Cardiac muscle cell (in vitro differentiated cells and primary cell): ENCODE data around the gene RGP1. TPM values are rescaled to one million over a fixed set of nuclear protein-coding genes. Genes with fewer than 3 reads are reported as not detected.

Source experiments
- DNase-seq, 2 donors: peaks; one replicate each; pipeline versions ENCODE4 v3.0.0 to v3.0.0-alpha.2; 2010 to 2017; ENCODE audit warnings: low read depth in 1 of 2, low spot score in 1 of 2
- H3K27ac ChIP-seq: fragments of 200-600 bp; sonication (generic); 2 replicates; pipeline ENCODE4 v1.5.1; 2016
- H3K27me3 ChIP-seq: fragments of 200-600 bp; sonication (generic); 2 replicates; pipeline ENCODE4 v1.6.0; 2016; ENCODE audit warnings: control low read depth
- H3K36me3 ChIP-seq: fragments of 200-600 bp; sonication (generic); 2 replicates; pipeline ENCODE4 v1.5.1; 2016; ENCODE audit warnings: control low read depth
- H3K4me1 ChIP-seq: fragments of 200-600 bp; sonication (generic); 2 replicates; pipeline ENCODE4 v1.8.1; 2017; ENCODE audit warnings: low read depth, mild to moderate bottlenecking, mixed run types
- H3K4me3 ChIP-seq: fragments of 200-600 bp; sonication (generic); 2 replicates; pipeline ENCODE4 v1.5.1; 2016; ENCODE audit warnings: mild to moderate bottlenecking
- H3K9me3 ChIP-seq: fragments of 200-600 bp; sonication (generic); 2 replicates; pipeline ENCODE4 v1.5.1; 2017; ENCODE audit warnings: low read depth, mild to moderate bottlenecking, control low read depth
- polyA plus RNA-seq: library from polyadenylated mRNA; unstranded; fragments of >200 nt; fragmentation: Nextera tagmentation; extraction: Ambion mirVana; gene quantifications from 2 replicates; pipeline ENCODE4 v1.2.1, GENCODE V29; 2016
- total RNA-seq: library from RNA; depleted of rRNA; stranded (reverse); fragments of >200 nt; gene quantifications from 2 replicates; pipeline ENCODE4 v1.2.3, GENCODE V29; 2016
- TF ChIP-seq, protein P1 (sequence below): IDR thresholded peaks from 2 replicates; pipeline ENCODE4 v1.5.1; 2012; ENCODE audit warnings: low read depth, mild to moderate bottlenecking, low read length

The RGP1 gene
- total and polyA plus RNA-seq, 2 experiments from 2014 or later, result 17.9 to 30.4 TPM

DNA sequence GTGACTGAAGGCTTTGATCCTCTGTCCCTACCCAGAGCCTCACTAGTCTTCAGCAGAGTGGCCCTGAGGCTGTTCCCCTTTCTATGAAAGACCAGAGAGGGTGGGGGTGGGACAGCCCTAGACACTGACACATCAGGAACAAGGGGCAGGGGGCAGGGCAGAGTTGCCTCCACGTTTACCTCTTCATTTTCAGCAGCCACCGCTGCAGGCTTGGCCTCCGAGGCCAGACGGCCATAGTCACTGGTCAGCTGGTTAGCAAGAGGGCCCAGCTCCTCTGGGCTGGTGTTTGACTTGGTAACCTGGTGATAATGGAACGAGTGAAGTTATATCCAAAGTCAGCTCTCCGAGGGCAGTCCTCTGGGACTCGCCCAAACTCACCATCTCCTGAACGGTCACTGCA lies 43.7 kb upstream of the RGP1 start:
- no peak for DNase-seq
- no peak overlapping the region for H3K4me3 ChIP-seq
- no peak overlapping the region for H3K27ac ChIP-seq
- no peaks in the 10 kb centered on the region for H3K4me1 ChIP-seq
- H3K36me3 ChIP-seq, result peaks cover 86% of the 10 kb centered on the region
- no peaks in the 10 kb centered on the region for H3K27me3 ChIP-seq
- H3K9me3 ChIP-seq, result no peaks in the 10 kb centered on the region
- TF ChIP-seq, protein P1, sequence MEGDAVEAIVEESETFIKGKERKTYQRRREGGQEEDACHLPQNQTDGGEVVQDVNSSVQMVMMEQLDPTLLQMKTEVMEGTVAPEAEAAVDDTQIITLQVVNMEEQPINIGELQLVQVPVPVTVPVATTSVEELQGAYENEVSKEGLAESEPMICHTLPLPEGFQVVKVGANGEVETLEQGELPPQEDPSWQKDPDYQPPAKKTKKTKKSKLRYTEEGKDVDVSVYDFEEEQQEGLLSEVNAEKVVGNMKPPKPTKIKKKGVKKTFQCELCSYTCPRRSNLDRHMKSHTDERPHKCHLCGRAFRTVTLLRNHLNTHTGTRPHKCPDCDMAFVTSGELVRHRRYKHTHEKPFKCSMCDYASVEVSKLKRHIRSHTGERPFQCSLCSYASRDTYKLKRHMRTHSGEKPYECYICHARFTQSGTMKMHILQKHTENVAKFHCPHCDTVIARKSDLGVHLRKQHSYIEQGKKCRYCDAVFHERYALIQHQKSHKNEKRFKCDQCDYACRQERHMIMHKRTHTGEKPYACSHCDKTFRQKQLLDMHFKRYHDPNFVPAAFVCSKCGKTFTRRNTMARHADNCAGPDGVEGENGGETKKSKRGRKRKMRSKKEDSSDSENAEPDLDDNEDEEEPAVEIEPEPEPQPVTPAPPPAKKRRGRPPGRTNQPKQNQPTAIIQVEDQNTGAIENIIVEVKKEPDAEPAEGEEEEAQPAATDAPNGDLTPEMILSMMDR, result no peak

DNA sequence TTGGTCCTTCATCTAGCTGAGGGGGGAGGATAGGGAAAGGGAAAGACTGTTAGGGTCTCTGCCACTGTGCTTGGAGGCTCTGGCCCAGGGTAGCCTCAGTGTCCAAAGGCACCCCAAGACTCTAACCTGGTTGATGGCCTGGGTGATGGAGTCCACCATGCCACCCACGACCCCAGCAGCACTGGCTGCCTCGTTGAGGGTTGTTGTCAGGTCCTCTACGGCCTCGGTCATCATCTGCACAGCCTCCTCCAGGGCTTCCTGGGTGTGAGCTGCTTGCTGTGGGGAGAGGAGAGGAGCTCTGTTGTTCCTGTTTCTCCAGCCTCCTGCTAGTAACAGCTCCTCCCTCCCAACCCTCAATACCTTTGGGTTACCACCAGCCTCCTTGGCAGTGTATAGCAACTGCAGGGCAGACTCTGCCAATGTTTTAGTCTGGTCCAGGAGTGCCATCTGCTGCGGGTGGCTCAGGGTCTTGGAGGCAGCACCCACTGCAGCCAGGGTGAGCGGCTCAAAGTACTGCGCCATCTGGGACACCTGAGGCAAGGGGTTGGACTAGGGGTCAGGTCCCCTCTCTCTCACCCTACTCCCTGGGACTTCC lies 43.2 kb upstream of the RGP1 start:
- H3K4me1 ChIP-seq, result no peaks in the 10 kb centered on the region
- no peak overlapping the region for H3K27ac ChIP-seq
- H3K4me3 ChIP-seq, result no peak overlapping the region
- H3K9me3 ChIP-seq, result no peaks in the 10 kb centered on the region
- no peaks in the 10 kb centered on the region for H3K27me3 ChIP-seq
- TF ChIP-seq, protein P1, result no peak
- DNase-seq, result no peak
- peaks cover 86% of the 10 kb centered on the region for H3K36me3 ChIP-seq

DNA sequence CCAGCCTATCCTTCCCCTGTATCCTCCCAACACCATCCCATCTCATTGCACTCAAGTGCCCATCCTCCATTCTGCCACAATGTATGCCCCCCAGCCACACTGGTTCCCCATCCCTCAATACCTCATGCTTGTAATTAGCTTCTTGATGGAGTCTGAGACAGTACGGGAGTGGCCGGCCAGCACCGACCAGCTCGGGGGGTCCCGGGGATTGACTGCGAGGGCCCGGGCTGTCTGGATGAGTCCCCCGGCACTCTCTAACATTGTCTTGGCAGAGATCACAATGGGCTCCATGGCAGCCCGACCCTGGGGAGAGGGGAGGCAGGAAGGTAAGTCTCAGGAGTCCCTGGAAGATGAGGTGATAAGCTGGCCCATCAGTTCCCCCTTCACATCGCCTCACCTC lies 42.1 kb upstream of the RGP1 start:
- no peaks in the 10 kb centered on the region for H3K4me1 ChIP-seq
- H3K27ac ChIP-seq, result no peak overlapping the region
- H3K36me3 ChIP-seq, result peaks cover 88% of the 10 kb centered on the region
- TF ChIP-seq, protein P1, result no peak
- no peaks in the 10 kb centered on the region for H3K27me3 ChIP-seq
- no peak overlapping the region for H3K4me3 ChIP-seq
- no peaks in the 10 kb centered on the region for H3K9me3 ChIP-seq
- no peak for DNase-seq

GRCh38 chr9:35708146-35708545 lies 40.9 kb upstream of the RGP1 start:
- no peak overlapping the region for H3K27ac ChIP-seq

DNA sequence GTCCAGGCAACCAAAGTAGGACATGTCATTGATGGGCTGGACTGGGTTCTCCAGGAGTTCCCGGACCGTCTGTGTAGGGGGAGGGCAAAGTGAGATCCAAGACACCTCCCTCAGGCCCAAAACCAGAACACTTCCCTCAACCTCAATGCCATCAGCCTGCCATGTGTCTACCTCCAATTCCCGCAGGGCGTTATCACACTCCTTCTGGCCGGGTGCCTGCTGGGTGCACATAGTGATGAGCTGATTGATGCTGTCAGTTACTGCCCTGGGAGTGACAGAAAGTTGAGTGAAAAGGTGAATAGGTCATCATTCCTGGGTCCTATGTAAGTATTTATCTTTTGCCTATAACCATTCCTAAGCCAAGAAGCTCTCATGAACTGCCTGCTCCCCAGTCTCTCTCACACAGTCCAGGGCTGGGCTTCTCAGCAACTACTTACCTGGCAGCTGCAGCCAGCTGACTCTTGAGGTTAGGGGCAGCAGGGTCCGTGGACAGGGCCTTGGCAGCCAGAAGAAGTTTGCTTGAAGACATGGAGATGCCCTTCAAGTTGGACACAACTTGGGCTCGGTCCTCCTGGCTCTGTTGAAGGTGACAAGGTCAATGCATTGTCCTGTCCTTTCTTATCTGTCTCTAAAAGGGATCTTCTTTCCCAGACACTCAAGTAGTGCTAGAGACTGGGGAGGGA lies 38.1 kb upstream of the RGP1 start:
- Histone ChIP-seq H3K4me3 (no peak overlapping the region), H3K36me3 (peaks cover 77% of the 10 kb centered on the region), H3K27ac (peak overlapping the region; percentile 39), H3K4me1 (no peaks in the 10 kb centered on the region), H3K27me3 (no peaks in the 10 kb centered on the region), H3K9me3 (no peaks in the 10 kb centered on the region)
- DNase-seq, result no peak
- TF ChIP-seq, protein P1, result no peak

More at GRCh38 chr9:35708146-35708545, 40.9 kb upstream of the RGP1 start:
- Histone ChIP-seq H3K4me1 (no peaks in the 10 kb centered on the region), H3K27me3 (no peaks in the 10 kb centered on the region), H3K4me3 (no peak overlapping the region), H3K9me3 (no peaks in the 10 kb centered on the region), H3K36me3 (peaks cover 79% of the 10 kb centered on the region)
- DNase-seq, result no peak
- TF ChIP-seq, protein P1, result no peak
